Right cardiac atrium (tissue), 5 donors: Measurements from ENCODE around the gene FAM162A. TPM values are rescaled to one million over a fixed set of nuclear protein-coding genes. Genes with fewer than 3 reads are reported as not detected.

Experiments
- ATAC-seq, 2 donors: fragments of 200-7000 bp; cut with Tn5 transposase; one replicate each; pipeline versions ENCODE4 v1.8.0 to v1.9.1; 2020; ENCODE audit warnings: moderate library complexity in 2 of 2, mild to moderate bottlenecking in 1 of 2
- DNase-seq, 3 donors: peaks; one replicate each; pipeline ENCODE4 v3.0.0-alpha.2; 2020
- H3K27ac ChIP-seq: one replicate; pipeline ENCODE4 v1.5.1; 2013; ENCODE audit warnings: mild to moderate bottlenecking, low read length, control low read depth, moderate library complexity
- H3K27me3 ChIP-seq: one replicate; pipeline ENCODE4 v1.6.1; 2013; ENCODE audit not compliant: control insufficient read depth, insufficient read depth
- H3K4me1 ChIP-seq: one replicate; pipeline ENCODE4 v1.6.1; 2013; ENCODE audit warnings: low read length; ENCODE audit not compliant: control insufficient read depth, insufficient read depth
- H3K4me3 ChIP-seq: one replicate; pipeline ENCODE4 v1.5.1; 2013; ENCODE audit warnings: low read length, control low read depth
- H3K9me3 ChIP-seq: one replicate; pipeline ENCODE4 v1.6.1; 2013; ENCODE audit warnings: low read length; ENCODE audit not compliant: control insufficient read depth
- WGBS: extraction: QIAGEN DNeasy Blood & Tissue Kit; methylation state at CpG from one replicate; pipeline ENCODE4 v1.1.7; 2013; 5-methylcytosine and 5-hydroxymethylcytosine counted together
- intact Hi-C, 4 donors: fragments of 100-400 bp; cut with DNase I; formaldehyde crosslinking; loops; one replicate each; pipeline versions ENCODE4 v1.11.0 to v1.14.0; 2022 to 2023
- polyA plus RNA-seq: library from polyadenylated mRNA; stranded (reverse); fragments of 200-250 nt; gene quantifications from one replicate; pipeline ENCODE4 v1.2.3, GENCODE V29; 2013
- total RNA-seq, 4 donors: library from RNA; stranded (reverse); fragmentation: NEBNext Ultra II Directional; extraction: Animal tissue kit (Norgen Biotek cat#: 25700); gene quantifications; one replicate each; pipeline ENCODE4 v1.2.1, GENCODE V29; 2021
- donor health status: healthy with polysubstance abuse.
- donor health status: DM: no; HTN: yes; CAD: no.
- donor health status: DM: no; HTN: no; CAD: no.
- donor health status: DM: no; HTN: yes; CAD: no; lungs with severe emphysema.
- donor health status: DM: yes; HTN: yes; CAD: no.

The FAM162A gene
- total and polyA plus RNA-seq, 5 donors: 134 to 300 (median 155) TPM

GRCh38 chr3:122457706-122458105 is 73.7 kb downstream of the FAM162A start:
- Histone ChIP-seq H3K4me3 (no peak overlapping the region), H3K9me3 (no peaks in the 10 kb centered on the region), H3K27ac (no peak overlapping the region), H3K4me1 (no peaks in the 10 kb centered on the region), H3K27me3 (no peaks in the 10 kb centered on the region)
- no peak for DNase-seq
- intact Hi-C loops: loop anchor here in 1 of 4 donors (5.0 kb wide), 1 partner anchor 220 kb away; no protein-coding TSS in a partner anchor
- ATAC-seq: no peak
- WGBS: 97% methylated on average over 2 of the region's 2 CpGs

GRCh38 chr3:122458992-122459391 is 75.0 kb downstream of the FAM162A start:
- intact Hi-C loops: loop anchor here in 1 of 4 donors (5.0 kb wide), 1 partner anchor 218 kb away; no protein-coding TSS in a partner anchor
- no peak for ATAC-seq
- WGBS: 59% methylated on average over 4 of the region's 4 CpGs

GRCh38 chr3:122461806-122462205 is 77.8 kb downstream of the FAM162A start:
- no peak for ATAC-seq
- intact Hi-C loops: no loop called here

More at GRCh38 chr3:122458992-122459391, 75.0 kb downstream of the FAM162A start:
- Histone ChIP-seq H3K4me3 (no peak overlapping the region), H3K27me3 (no peaks in the 10 kb centered on the region), H3K27ac (no peak overlapping the region), H3K4me1 (no peaks in the 10 kb centered on the region), H3K9me3 (no peaks in the 10 kb centered on the region)
- no peak for DNase-seq

More at GRCh38 chr3:122461806-122462205, 77.8 kb downstream of the FAM162A start:
- Histone ChIP-seq H3K27me3 (no peaks in the 10 kb centered on the region), H3K4me3 (no peak overlapping the region), H3K27ac (no peak overlapping the region), H3K4me1 (no peaks in the 10 kb centered on the region), H3K9me3 (no peaks in the 10 kb centered on the region)
- no peak for DNase-seq
- 88% methylated on average over 3 of the region's 3 CpGs for WGBS

Other genes with a start within 250 kb of the FAM162A start
- gene CASR, start 200.5 kb upstream of the FAM162A start, total RNA-seq: not detected
- gene CASR, start 200.5 kb upstream of the FAM162A start, polyA plus RNA-seq: not detected
- 1 to 10 TPM; 1.5 to 4.1 (median 3.8) TPM for gene CSTA, start 58.9 kb upstream of the FAM162A start, total RNA-seq
- gene CSTA, start 58.9 kb upstream of the FAM162A start, polyA plus RNA-seq: 3.6 TPM
- gene MIX23, start 951 bp upstream of the FAM162A start, total RNA-seq: 10 to 100 TPM; 16.7 to 35.3 (median 22.8) TPM
- 44.7 TPM for gene MIX23, start 951 bp upstream of the FAM162A start, polyA plus RNA-seq
- gene WDR5B, start 31.9 kb downstream of the FAM162A start, total RNA-seq: 1 to 10 TPM; 3.3 to 4.0 (median 3.8) TPM
- gene WDR5B, start 31.9 kb downstream of the FAM162A start, polyA plus RNA-seq: 2.0 TPM
- gene KPNA1, start 130.8 kb downstream of the FAM162A start, total RNA-seq: 10 to 100 TPM; 50.1 to 66.9 (median 51.8) TPM
- gene KPNA1, start 130.8 kb downstream of the FAM162A start, polyA plus RNA-seq: 12.7 TPM
- 10 to 100 TPM; 12.6 to 24.5 (median 14.4) TPM for gene PARP9, start 180.1 kb downstream of the FAM162A start, total RNA-seq
- gene PARP9, start 180.1 kb downstream of the FAM162A start, polyA plus RNA-seq: 9.2 TPM
- gene DTX3L, start 180.2 kb downstream of the FAM162A start, total RNA-seq: 10 to 100 TPM; 12.1 to 24.1 (median 13.6) TPM
- 5.2 TPM for gene DTX3L, start 180.2 kb downstream of the FAM162A start, polyA plus RNA-seq
- gene PARP15, start 193.5 kb downstream of the FAM162A start, total RNA-seq: 1 to 10 TPM in 1 of 4 donors, under 1 TPM in 3; 0.82 to 1.6 (median 0.93) TPM
- gene PARP15, start 193.5 kb downstream of the FAM162A start, polyA plus RNA-seq: 0.95 TPM